ENCODE data around the gene PALB2.

DNA sequence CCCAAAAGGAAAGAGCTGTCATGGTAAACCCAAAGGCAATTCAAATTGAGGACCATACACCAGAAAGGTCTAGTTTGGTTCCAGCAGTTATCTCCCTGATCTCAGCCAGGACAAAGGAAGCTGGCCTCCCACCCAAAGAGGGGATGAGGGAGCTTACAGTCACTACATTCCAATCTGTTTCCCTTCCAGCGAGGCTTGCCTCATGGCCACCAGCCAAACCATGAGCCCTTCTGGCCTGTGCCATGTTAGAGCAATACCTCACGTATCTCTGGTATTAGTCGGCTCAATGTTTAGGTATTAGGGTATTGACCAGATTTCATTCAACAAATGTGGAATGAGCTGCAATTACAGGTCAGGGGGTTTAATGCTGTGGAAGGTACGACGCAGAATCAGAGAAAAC lies 53.4 kb downstream of the PALB2 start:
- TF ChIP-seq, protein P1, sequence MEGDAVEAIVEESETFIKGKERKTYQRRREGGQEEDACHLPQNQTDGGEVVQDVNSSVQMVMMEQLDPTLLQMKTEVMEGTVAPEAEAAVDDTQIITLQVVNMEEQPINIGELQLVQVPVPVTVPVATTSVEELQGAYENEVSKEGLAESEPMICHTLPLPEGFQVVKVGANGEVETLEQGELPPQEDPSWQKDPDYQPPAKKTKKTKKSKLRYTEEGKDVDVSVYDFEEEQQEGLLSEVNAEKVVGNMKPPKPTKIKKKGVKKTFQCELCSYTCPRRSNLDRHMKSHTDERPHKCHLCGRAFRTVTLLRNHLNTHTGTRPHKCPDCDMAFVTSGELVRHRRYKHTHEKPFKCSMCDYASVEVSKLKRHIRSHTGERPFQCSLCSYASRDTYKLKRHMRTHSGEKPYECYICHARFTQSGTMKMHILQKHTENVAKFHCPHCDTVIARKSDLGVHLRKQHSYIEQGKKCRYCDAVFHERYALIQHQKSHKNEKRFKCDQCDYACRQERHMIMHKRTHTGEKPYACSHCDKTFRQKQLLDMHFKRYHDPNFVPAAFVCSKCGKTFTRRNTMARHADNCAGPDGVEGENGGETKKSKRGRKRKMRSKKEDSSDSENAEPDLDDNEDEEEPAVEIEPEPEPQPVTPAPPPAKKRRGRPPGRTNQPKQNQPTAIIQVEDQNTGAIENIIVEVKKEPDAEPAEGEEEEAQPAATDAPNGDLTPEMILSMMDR (IDR thresholded peaks at IDR 0.05), result no peak
- no peak for TF ChIP-seq POLR2A (IDR thresholded peaks at IDR 0.05)

Measured in testis (tissue), 2 donors.